ENCODE results near the gene ARID1A.
A peak's percentile ranks its signal among the peaks of the same experiment; 100 is the strongest.
"Not testable (repeated sequence)": the region's sequence is repeated elsewhere in the genome, so short reads cannot be mapped to it uniquely, and the experiment has no call there.

Gene ARID1A

DNA sequence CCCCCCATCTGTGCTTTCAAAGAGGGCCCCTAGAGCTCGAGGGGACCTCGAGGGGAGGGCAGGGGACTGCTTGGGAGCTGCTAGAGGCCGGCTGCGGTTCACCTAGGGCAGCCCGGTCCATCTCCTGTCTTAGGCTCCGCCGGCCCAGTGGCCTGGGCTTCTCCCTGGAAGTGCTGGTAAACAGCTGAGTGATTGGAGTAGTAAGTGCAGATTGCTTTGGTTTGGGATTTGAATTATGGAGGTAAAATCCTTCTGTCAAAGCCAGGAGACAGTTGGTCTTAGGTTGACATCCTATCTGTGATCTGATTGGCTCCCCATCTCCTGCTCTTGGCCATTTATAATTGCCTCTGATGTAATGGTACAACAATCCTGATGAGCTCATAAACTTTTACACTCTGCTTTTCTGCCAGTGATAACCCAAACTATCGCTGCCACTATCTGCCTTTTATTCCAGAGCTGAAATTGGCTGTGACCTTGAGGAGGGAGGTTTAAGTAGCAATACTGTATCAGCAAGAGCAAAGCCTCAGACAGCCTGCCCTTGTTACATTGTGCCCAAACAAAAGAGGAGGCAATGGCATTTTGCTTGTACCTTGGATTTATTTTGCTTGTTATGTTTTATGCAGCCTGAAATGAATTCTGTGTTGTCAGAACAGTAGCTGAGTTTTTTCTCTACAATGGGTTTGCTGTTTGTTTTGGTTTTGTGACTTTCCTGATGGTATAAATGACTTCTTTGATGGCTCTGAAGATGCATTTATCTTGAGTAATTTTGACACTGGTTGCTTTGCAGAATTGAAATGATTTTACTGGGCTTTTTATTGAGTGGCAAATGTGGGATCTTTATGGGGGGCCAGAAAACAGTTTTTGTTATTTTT lies 2.4 kb downstream of the ARID1A start:
- peak; percentile 66 for DNase-seq

DNA sequence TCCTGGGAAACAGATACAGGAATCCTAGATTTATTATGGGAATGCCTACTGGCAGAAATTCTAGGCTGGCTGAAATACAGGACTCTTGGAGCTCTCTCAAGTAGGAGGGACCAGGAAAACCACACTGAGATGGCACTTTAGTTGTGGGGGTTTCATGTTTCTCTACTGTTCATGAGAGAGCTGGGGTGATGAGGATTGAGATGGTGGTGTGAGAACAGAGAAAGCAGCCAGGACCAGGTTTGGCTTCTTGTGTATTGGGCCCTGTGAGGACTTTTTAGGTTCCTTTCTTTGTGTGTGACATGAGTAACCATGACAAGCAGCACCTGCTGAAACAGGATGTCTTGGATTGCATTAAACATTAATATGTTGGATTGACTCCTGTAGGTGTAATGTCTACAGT lies 4.9 kb downstream of the ARID1A start:
- no peak for DNase-seq

DNA sequence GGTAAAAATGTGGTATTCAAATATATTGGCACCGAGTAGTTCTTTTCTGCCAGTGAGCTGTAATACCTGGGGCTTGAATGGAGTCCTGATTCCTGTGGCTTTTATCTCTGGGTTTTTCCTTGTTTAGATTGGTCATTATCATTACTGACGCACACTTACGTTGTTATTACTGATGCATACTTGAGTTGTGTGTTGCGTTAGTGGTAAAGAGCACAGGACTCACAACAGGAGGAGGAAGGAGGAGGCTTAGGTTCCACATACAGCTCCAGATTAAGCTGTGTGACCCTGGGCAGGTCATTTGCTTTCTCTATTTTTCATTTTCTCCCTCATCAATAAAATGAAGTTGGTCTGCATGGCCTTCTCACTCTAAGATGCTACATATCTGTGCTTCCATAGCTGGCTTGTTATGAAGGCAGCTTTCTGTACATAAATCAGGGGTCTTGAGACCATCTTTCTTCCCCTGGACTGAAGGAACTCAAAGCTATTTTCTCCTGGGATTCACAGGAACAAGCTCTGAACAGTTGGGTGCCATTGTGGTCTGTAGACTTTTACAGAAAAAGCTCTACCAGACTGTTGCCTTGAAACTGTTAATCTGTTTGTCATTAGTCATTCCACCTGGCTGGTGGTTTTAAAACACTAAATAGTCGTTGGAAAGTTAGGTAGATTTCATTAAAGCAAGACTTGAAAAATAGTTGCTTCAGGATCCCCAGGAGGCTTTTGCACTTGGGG lies 5.6 kb downstream of the ARID1A start:
- DNase-seq = no peak

DNA sequence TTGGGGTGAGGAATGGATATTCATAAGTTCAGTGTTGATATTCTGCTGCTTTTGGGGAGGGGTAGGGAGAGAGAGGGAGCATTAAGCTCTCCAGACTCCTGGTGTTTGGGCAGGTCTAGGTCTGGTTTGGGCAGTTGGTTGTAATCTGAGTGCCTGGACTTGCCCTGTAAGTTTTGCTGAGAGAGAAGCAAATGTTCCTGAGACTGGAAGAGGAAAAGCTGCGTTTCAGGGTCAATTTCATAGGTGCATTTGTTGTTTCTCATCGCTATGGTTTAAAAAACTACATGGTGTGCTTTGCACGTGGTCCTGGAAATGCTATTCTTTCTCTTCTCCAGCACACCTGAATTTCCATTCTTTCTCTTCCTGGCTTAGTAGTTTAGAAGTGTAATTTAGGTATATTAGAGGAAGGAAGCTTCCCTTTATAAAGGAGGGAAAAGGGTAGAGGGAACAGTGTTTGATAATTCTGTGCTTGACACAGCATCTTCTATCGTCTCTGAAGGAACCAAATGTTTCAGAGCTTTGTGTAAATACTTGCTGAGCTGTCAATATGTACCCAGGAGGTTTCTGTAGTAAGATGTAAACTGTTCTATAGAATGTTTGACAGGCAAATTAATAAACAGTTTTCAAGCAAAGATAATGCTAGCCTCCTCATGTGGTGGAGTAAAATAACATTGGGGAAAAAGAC lies 6.3 kb downstream of the ARID1A start:
- no peak for DNase-seq

DNA sequence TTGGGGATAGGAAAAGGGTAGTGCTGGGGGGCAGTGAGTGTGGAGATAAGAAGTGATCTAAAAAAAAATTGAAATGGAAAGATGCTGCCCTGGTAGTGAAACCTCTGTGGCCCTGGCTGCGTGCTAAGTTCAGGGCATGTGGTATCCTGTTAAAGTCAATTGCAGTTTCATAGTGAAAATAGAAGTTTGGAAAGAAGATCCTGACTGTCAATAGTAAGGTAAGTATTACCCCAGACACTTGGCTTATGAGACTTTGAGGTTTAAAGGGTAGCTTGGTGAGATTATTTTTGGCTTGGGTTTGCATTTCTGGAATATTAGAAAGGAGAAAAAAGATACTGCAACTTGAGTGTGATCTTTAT lies 6.8 kb downstream of the ARID1A start:
- no peak for DNase-seq

DNA sequence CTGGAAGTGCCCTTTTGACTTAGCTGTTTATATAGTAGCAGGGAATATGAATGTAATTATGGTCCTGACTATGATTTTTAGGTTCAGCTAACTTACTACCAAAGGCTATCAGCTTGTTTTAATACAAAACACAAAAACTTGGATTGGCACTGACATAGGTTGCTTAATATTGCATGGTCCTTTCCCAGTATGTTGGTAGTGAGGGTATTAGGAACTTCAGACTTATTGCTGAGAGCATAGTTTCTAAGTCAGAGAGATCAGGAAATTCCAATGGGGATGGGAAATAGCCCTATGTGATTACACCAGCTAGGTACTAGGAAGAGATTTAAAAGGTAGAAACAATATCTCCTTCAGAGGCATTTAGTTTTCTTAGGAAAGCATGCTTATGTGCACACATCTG lies 7.7 kb downstream of the ARID1A start:
- no peak for DNase-seq

DNA sequence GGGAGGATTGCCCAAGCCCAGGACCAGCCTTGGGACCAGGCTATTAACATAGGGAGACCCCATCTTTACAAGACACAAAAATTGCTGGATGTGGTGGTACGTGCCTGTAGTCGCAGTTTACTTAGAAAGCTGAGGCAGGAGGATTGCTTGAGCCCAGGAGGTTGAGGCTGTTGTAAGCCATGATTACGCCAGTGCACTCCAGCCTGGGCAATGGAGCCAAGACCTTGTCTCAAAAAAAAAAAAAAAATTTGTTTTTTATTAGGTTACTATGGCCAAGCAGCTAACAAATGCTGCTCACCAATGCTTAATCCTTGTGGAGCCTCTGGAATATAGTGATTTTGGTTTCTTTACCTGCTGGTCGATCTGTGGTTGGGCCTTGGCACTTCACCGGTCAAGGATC lies 8.8 kb downstream of the ARID1A start:
- DNase-seq = no peak

DNA sequence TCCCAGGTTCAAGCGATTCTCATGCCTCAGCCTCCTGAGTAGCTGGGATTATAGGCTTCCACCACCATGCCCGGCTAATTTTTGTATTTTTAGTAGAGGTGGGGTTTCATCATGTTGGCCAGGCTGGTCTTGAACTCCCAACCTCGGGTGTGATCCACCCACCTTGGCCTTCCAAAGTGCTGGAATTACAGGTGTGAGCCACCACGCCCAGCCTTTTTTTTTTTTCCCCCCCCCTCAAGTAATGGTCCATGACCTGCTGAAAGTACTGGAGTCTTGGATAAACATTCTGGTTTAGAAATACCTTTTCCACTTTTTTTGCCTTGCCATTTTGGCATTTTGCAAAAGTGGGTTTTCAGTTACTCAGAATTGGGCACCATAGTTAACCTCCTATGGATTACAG lies 9.4 kb downstream of the ARID1A start:
- DNase-seq = not testable (repeated sequence)

DNA sequence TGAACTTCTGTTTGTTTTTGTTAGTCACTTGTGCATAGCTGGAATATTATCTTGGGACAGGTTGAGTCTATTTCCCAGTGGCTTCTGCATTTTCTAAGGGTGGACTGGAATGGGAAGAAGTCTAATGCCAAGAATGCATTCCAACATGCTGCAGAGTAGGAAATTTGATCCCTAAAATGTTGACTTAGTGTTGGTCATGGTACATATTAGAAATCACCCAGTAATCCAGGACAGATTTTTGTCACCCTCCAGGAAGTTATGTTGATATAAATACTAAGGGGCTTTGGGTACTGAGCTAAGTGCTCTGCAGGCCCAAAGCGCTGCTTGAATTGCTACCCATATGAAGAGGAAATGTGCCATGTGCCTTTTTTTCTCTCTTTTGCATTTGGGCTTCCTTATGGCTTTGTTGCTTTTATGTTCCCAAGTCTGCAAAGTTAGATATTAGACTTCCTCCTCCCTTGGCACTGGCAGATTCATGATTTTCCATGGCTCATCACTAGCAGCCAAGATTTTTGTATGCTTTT lies 10.0 kb downstream of the ARID1A start:
- DNase-seq = no peak

DNA sequence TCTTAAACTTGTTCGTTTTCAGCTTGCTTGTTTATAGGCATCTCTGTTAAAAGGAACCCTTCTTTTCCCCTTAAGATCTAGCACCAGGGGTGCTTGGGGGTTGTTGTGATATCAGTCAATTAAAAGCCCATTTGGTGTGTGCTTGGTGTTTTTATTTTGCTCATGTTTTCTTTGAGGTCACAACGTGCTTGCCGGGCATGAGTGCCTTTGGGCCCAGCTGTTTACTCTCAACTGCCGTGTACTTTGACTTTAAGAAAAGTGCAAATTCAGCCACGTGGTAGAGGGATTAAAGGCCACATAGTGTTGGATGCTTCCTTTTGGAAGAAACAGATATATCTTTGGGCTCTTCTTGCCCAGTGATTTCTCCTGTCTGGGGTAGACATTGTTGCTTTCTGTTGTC lies 10.5 kb downstream of the ARID1A start:
- DNase-seq = no peak

DNA sequence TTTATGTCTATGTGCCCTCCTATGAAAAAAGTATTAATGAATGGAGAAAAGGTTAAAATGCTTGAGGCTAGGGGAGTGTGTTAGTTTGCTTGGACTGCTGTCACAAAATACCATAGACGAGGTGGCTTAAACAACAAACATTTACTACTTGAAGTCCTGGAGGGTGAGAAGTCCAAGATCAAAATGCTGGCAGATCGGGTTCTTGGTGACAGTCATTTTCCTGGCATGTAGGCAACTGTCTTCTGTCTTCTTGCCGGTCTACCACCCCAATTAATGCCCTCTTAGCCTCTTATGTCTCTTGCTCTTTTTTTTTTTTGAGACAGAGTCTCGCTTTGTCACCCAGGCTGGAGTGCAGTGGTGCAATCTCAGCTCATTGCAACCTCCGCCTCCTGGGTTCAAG lies 15.0 kb downstream of the ARID1A start:
- no peak for DNase-seq

DNA sequence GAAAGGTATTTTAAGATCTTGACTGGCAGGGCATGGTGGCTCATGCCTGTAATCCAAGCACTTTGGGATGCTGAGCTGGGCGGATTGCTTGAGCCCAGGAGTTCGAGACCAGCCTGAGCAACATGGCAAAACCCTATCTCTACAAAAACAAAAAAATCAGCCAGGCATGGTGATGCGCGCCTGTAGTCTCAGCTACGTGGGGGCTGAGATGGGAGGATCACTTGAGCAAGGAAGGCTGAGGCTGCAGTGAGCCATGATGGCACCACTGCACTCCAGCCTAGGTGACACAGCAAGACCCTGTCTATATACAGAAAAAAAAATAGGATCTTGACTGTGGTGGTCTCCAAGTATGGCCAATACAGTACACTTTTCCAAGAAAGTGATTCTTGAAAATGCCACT lies 16.0 kb downstream of the ARID1A start:
- no peak for DNase-seq

DNA sequence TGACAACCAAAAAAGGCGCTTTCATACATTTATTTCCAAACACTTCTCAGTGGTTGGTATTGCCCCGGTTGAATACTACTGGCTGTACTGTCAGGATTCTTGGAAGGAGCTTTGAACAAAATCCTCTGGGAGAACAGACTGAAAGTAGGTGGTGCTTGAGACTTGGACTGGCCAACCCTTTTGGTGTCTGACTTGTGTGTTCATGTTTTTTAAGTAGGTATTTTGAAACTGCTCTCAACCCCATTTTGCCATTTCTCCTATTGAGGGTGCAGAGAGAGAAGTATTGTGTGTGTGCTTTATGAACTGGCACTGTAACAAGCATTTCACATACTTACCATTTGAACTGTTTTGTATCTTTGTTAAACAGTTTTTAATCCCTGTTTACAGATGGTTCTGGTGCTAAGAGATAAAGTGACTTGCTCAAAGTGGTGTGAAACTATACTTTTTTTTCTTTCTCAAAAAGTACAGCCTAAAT lies 21.2 kb downstream of the ARID1A start:
- DNase-seq = no peak

DNA sequence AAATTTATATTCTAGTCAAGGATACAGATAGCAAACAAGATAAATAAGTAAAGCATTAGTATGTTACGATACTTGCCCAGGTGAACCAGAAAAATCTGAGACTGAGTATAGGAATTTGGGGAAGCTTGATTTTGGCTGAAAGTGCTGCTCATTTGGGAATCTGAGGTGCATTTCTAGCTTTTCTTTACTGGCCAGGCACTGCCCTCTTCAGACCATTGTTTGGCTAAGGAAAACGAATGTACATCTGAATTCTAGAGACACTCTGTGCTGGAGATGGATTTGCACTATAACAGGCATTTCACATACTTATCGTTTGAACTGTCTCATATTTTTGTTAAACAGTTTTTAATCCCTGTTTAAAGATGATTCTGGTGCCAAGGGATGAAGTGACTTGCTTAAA lies 23.4 kb downstream of the ARID1A start:
- DNase-seq = no peak

DNA sequence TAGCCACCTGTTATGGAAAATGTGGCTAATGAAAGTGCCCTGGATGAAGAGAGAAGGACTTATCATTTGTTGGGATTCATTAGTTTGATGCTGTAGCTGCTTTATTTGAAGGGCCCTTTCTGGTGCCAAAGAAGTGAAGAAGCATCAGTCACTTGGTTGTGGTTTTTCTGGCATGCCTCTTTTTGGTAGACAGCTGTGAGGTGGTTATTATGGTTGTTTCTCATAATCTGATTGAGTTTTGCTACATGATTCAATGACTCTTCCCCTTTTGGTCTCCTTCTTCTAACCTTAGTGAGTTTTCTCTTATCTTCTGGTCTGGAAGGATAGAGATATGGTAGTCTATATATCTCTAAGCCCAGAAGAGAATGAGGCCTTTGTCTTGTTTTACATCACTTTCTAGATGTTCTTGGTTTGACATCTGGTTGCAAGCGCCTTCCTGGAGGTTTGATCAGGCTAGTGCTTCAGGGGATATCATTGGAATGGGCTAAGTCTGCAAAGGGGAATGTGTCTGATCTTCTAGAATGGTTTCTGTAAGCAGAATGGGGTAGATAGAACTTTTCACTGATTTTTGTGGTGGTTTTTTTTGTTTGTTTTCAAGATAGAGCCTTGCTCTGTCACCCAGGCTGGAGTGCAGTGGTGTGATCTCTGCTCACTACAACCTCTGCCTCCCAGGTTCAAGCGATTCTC lies 26.0 kb downstream of the ARID1A start:
- no peak for DNase-seq

DNA sequence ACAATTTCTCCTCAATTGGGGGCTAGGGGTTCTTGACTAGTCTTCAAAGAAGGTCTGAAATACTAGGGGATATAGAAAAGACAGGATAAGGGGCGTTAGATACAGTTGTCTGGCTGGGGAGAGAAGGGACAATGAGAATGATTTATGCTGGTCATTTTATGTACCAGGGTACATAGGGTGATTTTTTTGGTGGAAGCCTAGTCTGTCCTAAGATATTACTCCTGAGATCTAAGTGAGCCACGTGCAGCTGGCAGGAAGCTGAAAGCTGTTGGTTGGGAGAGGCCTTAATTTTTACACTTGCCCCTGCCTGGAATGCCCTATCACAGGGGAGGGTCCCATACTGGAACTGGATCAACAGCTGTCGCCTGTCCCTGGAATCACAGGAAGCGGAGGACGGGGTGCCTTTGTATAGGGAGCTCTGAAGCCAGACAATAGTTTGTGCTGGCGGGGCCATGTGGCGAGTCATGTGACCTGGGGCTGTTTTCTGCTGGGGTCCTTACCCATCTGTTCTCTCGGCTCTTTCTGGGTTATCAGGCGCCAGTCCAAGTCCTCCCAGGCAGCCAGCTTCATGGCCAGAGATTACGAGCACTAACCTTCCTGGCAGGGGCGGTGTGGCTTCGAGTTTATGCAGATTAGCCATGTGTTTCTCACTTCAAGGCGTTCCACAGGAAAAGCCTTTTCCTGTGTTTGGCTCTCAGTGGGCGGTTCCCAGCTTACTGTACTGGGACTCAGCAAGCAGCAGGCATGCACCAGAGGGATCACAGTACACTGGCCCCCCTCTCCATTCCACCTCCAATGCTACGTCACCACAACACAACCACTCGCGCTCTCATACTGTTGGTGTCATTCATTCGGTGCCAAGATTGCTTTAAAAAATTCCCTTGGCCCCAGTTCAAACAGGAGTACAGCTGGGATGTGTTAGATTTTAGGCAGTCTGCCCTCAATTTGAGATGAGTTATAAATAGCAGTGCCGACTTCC lies 27.5 kb downstream of the ARID1A start:
- DNase-seq = peak; percentile 29

DNA sequence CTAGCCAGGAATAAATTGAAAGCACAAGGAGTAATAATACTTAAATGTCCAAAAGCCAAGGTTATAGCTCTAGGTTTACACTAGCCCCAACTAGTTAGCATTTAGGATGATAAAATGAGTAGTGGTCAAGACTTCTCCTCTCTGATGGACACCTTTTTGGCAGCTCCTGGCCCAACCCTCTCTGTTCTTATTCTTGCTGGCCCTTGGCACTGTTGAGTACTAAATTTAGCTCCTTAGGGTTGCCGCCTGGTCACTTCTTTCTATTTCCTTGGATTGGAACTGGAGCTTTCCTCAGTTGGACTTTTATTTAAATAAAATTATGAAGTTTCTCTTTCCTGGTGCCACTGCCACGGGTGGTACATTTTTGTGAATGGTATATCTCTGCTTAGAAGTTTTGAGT lies 28.3 kb downstream of the ARID1A start:
- no peak for DNase-seq

DNA sequence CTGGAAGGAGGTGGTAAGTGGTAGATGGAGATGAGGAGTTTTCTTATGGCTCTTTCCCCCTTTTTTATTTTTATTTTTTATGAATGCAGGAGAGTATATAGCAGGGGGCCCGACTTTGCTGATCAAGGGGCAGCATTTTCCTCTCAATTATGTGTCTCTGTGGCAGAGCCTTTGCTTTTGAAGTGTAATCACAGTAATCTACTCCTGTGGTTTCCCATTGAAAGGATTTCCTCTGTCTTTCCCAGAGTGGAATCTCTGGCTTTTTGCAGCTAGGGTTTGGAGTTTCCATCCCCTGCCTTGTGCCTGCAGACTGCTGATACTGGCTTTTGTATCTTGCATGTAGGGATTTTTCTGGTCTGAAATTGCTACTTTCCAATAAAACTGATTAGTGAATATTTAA lies 29.1 kb downstream of the ARID1A start:
- no peak for DNase-seq

DNA sequence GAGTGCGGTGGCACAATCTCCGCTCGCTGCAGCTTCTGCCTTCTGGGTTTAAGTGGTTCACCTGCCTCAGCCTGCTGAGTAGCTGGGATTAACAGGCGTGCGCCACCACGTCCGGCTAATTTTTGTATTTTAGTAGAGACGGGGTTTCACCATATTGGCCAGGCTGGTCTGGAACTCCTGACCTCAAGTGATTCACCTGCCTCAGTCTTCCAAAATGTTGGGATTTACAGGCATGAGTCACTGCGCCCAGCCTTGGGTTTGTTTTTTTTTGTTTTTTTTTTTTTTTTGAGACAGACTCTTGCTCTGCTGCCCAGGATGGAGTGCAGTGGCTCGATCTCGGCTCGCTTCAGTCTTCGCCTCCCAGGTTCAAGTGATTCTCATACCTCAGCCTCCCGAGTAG lies 30.1 kb downstream of the ARID1A start:
- DNase-seq = not testable (repeated sequence)

DNA sequence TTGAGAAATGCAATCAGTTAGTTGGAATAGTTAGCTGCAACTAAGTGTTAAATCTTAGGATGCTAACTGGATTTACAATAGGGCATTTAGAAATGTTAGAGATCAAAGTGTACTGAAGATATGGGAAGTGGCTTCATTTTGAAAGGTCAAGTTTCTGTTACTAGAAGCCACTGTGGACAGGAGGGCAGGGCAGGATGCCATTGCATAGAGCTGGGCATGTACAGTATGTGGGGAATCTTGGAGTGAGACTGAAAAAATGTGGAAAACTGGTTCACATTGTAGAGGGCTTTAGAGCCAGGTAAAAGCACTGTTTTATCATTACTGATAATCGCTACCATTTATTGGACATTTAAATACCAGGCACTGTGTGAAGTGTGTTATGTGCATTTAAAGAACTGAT lies 31.0 kb downstream of the ARID1A start:
- no peak for DNase-seq

DNA sequence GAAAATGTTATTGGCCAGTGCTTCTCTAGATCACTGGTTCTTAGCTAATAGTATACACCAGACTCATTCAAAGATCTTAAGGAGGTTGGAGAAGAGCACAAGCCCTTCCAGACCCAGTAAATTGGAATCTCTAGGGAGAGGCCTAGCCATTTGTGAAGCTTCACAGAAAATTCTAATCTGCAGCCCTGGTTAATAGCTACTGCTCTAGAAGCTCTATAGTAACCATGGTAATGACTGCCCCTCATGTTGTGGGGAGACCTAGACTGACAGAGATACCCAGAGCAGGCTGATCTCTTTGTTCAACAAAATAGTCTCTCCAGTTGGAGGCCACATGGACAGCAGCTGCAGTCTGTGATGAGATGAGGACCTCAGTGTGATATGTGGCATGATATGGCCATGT lies 31.7 kb downstream of the ARID1A start:
- no peak for DNase-seq

DNA sequence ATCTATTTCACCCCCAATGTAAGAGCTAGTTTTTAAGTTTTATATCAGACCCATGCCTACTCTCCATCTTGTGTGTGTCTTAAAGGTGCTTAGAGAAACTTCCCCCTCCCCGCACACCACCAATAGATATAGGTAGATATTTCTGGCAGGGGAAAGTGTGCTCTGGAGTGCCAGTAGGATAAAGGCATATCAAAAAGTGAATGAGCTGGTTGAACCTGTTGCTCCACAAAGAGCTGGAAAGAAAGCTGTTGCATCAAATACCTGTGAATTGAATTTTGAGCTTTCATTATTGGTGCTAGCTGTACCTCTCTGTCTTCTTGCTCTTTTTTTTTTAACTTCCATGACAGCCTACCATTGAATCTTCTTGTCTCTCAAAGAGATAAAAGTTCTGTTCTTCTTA lies 32.8 kb downstream of the ARID1A start:
- DNase-seq = no peak

Measured in NCI-H1417 treated with DMSO at 0.1 percent for 48 hours (cell line).